H1 (cell line): ENCODE measurements around the gene SRD5A3. TPM values are rescaled to one million over a fixed set of nuclear protein-coding genes. Genes with fewer than 3 reads are reported as not detected.

ENCODE experiments used
- CTCF ChIA-PET: fragments of 300-600 bp; sonication (Branson Sonifier 250); formaldehyde crosslinking; loops from one replicate; lab custom pipeline; 2021; ENCODE audit not compliant: partially characterized antibody; lab: Charles Lee
- POLR2A ChIA-PET: fragments of 300-600 bp; sonication (Branson Sonifier 250); formaldehyde crosslinking; loops from one replicate; lab custom pipeline; 2021; ENCODE audit warnings: inconsistent platforms; ENCODE audit not compliant: partially characterized antibody; lab: Charles Lee
- DNase-seq, 2 experiments: peaks; one replicate each; pipeline versions ENCODE4 v3.0.0 to v3.0.0-alpha.2; 2010 to 2022; ENCODE audit warnings: low spot score in 2 of 2, low read depth in 1 of 2, mixed read lengths in 1 of 2
- FAIRE-seq: peaks from 2 replicates; lab custom pipeline; 2011; peaks lifted over from hg19 to GRCh38; lab: Jason Lieb, UNC
- H2AFZ ChIP-seq: 2 replicates; pipeline ENCODE4 v1.8.1; 2012; ENCODE audit warnings: low read length, inconsistent platforms
- H2AK5ac ChIP-seq: 2 replicates; pipeline ENCODE4 v1.6.1; 2013; ENCODE audit warnings: low read depth, low read length
- H2BK120ac ChIP-seq: replicated peaks from 2 replicates; pipeline ENCODE3; 2013; ENCODE audit warnings: low read depth, low read length, inconsistent platforms
- H2BK12ac ChIP-seq: 2 replicates; pipeline ENCODE4 v1.6.1; 2013; ENCODE audit warnings: low read depth, low read length
- H2BK15ac ChIP-seq: 2 replicates; pipeline ENCODE4 v1.6.1; 2013; ENCODE audit warnings: low read length
- H2BK20ac ChIP-seq: 2 replicates; pipeline ENCODE4 v1.6.1; 2013; ENCODE audit warnings: low read length
- H2BK5ac ChIP-seq: 2 replicates; pipeline ENCODE4 v1.6.1; 2013; ENCODE audit warnings: low read depth, low read length
- H3K14ac ChIP-seq: 2 replicates; pipeline ENCODE4 v1.6.1; 2013; ENCODE audit warnings: inconsistent platforms; ENCODE audit not compliant: insufficient read length
- H3K18ac ChIP-seq: 2 replicates; pipeline ENCODE4 v1.6.1; 2013; ENCODE audit warnings: low read length; ENCODE audit errors: extremely low read depth
- H3K23ac ChIP-seq: 2 replicates; pipeline ENCODE4 v1.6.1; 2013; ENCODE audit warnings: inconsistent platforms; ENCODE audit not compliant: insufficient read length
- H3K23me2 ChIP-seq: 2 replicates; pipeline ENCODE4 v1.6.1; 2013; ENCODE audit warnings: low read depth, low read length
- H3K27ac ChIP-seq: 2 replicates; pipeline ENCODE4 v1.6.1; 2011; ENCODE audit warnings: low read depth, low read length, inconsistent platforms
- H3K27me3 ChIP-seq, 4 experiments: replicated peaks in 1 of 4; 1 replicate in 1 of 4; 2 replicates in 3 of 4; pipeline versions ENCODE4 v1.6.1 to v1.8.1; 2011 to 2013; ENCODE audit warnings: low read length in 3 of 4, mild to moderate bottlenecking in 3 of 4, inconsistent platforms in 2 of 4, mixed read lengths in 2 of 4, moderate library complexity in 1 of 4; ENCODE audit not compliant: control insufficient read depth in 3 of 4, insufficient read depth in 3 of 4; ENCODE audit errors: extremely low read depth in 1 of 4
- H3K36me3 ChIP-seq, 4 experiments: 2 replicates each; pipeline versions ENCODE4 v1.6.1 to v1.8.1; 2011 to 2013; ENCODE audit warnings: mild to moderate bottlenecking in 4 of 4, low read length in 3 of 4, moderate library complexity in 2 of 4, control low read depth in 1 of 4, inconsistent platforms in 1 of 4; ENCODE audit not compliant: insufficient read depth in 4 of 4, control insufficient read depth in 2 of 4
- H3K4ac ChIP-seq: replicated peaks from 2 replicates; pipeline ENCODE3; 2013; ENCODE audit warnings: low read length, low read depth, mixed read lengths, inconsistent platforms; ENCODE audit not compliant: insufficient read length
- H3K4me1 ChIP-seq, 4 experiments: replicated peaks in 1 of 4; 1 replicate in 1 of 4; 2 replicates in 3 of 4; pipeline versions ENCODE4 v1.6.1 to v1.8.1; 2011 to 2013; ENCODE audit warnings: low read length in 3 of 4, inconsistent platforms in 2 of 4, mixed read lengths in 1 of 4; ENCODE audit not compliant: insufficient read depth in 4 of 4, control insufficient read depth in 3 of 4
- H3K4me2 ChIP-seq, 2 experiments: 2 replicates each; pipeline versions ENCODE4 v1.6.1 to v1.8.1; 2011 to 2013; ENCODE audit warnings: low read depth in 2 of 2, low read length in 2 of 2, control low read depth in 1 of 2, inconsistent platforms in 1 of 2, mild to moderate bottlenecking in 1 of 2; ENCODE audit not compliant: insufficient read depth in 1 of 2
- H3K4me3 ChIP-seq, 4 experiments: fragments of 200-600, 300-600 bp in 1 of 4; sonication (generic), shearing (Covaris generic), sonication (Bioruptor Twin) in 1 of 4; 2 replicates each; pipeline versions ENCODE4 v1.5.1 to v1.8.1; 2011 to 2016; ENCODE audit warnings: low read length in 4 of 4, low read depth in 3 of 4, control low read depth in 2 of 4, inconsistent platforms in 2 of 4, mild to moderate bottlenecking in 2 of 4, mixed read lengths in 1 of 4, moderate library complexity in 1 of 4; ENCODE audit not compliant: insufficient read depth in 2 of 4; ENCODE audit errors: extremely low read depth in 1 of 4
- H3K56ac ChIP-seq: replicated peaks from 2 replicates; pipeline ENCODE3; 2013; ENCODE audit warnings: low read depth, mild to moderate bottlenecking, mixed read lengths, low read length, inconsistent platforms; ENCODE audit not compliant: insufficient read length
- H3K79me1 ChIP-seq: 2 replicates; pipeline ENCODE4 v1.6.1; 2013; ENCODE audit warnings: low read depth, low read length, control low read depth
- H3K79me2 ChIP-seq, 2 experiments: 2 replicates each; pipeline versions ENCODE4 v1.6.1 to v1.8.1; 2012 to 2013; ENCODE audit warnings: low read length in 2 of 2, mild to moderate bottlenecking in 2 of 2, inconsistent platforms in 1 of 2; ENCODE audit not compliant: insufficient read depth in 2 of 2, control insufficient read depth in 1 of 2
- H3K9ac ChIP-seq, 4 experiments: replicated peaks in 1 of 4; 1 replicate in 1 of 4; 2 replicates in 3 of 4; pipeline versions ENCODE4 v1.6.1 to v1.8.1; 2011 to 2013; ENCODE audit warnings: low read depth in 3 of 4, low read length in 3 of 4, control low read depth in 2 of 4, mild to moderate bottlenecking in 2 of 4, moderate library complexity in 2 of 4, inconsistent platforms in 1 of 4; ENCODE audit errors: extremely low read depth in 1 of 4
- H3K9me3 ChIP-seq, 2 experiments: 2 replicates each; pipeline versions ENCODE4 v1.6.1 to v1.8.1; 2012 to 2013; ENCODE audit warnings: mild to moderate bottlenecking in 2 of 2, moderate library complexity in 2 of 2, control low read depth in 1 of 2, inconsistent platforms in 1 of 2, low read depth in 1 of 2, low read length in 1 of 2, mixed read lengths in 1 of 2; ENCODE audit not compliant: insufficient read depth in 2 of 2
- H4K20me1 ChIP-seq, 2 experiments: replicated peaks in 1 of 2; 2 replicates each; pipeline versions ENCODE3 to v1.8.1; 2011 to 2013; ENCODE audit warnings: inconsistent platforms in 2 of 2, low read length in 2 of 2, mild to moderate bottlenecking in 1 of 2; ENCODE audit not compliant: insufficient read depth in 2 of 2, control insufficient read depth in 1 of 2
- H4K5ac ChIP-seq: 2 replicates; pipeline ENCODE4 v1.6.1; 2013; ENCODE audit warnings: low read length, low read depth, mixed read lengths, inconsistent platforms; ENCODE audit not compliant: insufficient read length
- H4K8ac ChIP-seq: 2 replicates; pipeline ENCODE4 v1.8.0; 2013; ENCODE audit warnings: mild to moderate bottlenecking, moderate library complexity, low read length, inconsistent platforms; ENCODE audit not compliant: insufficient read depth; ENCODE audit errors: extremely low read depth
- H4K91ac ChIP-seq: replicated peaks from 2 replicates; pipeline ENCODE3; 2013; ENCODE audit warnings: low read length, mixed read lengths, inconsistent platforms; ENCODE audit not compliant: insufficient read length
- CBX5 ChIP-seq: fragments of 300-800, 300-1000 bp; sonication (generic); IDR thresholded peaks from 2 replicates; pipeline ENCODE4 v1.7.1; 2016; ENCODE audit warnings: antibody characterized with exemption, low read length, low read depth
- KDM5A ChIP-seq: fragments of 200-600 bp; IDR thresholded peaks from 2 replicates; pipeline ENCODE4 v1.7.1; 2012; ENCODE audit warnings: mild to moderate bottlenecking, low read length, inconsistent platforms, mixed read lengths
- TAF1 ChIP-seq: IDR thresholded peaks from 2 replicates; pipeline ENCODE4 v1.6.1; 2011; ENCODE audit warnings: mild to moderate bottlenecking, low read depth, low read length
- WGBS, 2 experiments: shearing (Covaris generic) in 1 of 2; methylation state at CpG; one replicate each; pipeline versions ENCODE4 v1.1.6 to v1.1.7; 2013 to 2015; ENCODE audit warnings: low lambda C conversion rate in 2 of 2, mixed read lengths in 2 of 2, inconsistent platforms in 1 of 2, low coverage in 1 of 2, missing lambda C conversion rate in 1 of 2; ENCODE audit not compliant: insufficient replicate concordance in 2 of 2, insufficient coverage in 1 of 2, insufficient read length in 1 of 2; ENCODE audit errors: extremely low coverage in 1 of 2, missing lambda C conversion rate in 1 of 2; 5-methylcytosine and 5-hydroxymethylcytosine counted together
- polyA plus RNA-seq, 7 experiments: library from polyadenylated mRNA; depleted of rRNA in 3 of 7; stranded (reverse) in 5 of 7; unstranded in 2 of 7; fragments of >200 nt in 5 of 7; fragments of 200-250 nt in 2 of 7; gene quantifications; 1 replicate in 5 of 7; 2 replicates in 1 of 7; 4 replicates in 1 of 7; pipeline versions ENCODE4 v1.2.1 to v1.2.3, GENCODE V29; 2011 to 2013; ENCODE audit warnings: missing spikeins in 2 of 7, mixed read lengths in 2 of 7
- total RNA-seq: library from RNA; stranded (reverse); fragmentation: NEBNext Ultra II Directional; extraction: Animal tissue kit (Norgen Biotek cat#: 25700); gene quantifications from 2 replicates; pipeline ENCODE4 v1.2.1, GENCODE V29; 2021

SRD5A3 gene
- total and polyA plus RNA-seq, 2 of the 8 experiments (the other 6 are each of a cell fraction or from before 2014, with no cell fraction given), result 19.6 to 34.6 TPM

DNA sequence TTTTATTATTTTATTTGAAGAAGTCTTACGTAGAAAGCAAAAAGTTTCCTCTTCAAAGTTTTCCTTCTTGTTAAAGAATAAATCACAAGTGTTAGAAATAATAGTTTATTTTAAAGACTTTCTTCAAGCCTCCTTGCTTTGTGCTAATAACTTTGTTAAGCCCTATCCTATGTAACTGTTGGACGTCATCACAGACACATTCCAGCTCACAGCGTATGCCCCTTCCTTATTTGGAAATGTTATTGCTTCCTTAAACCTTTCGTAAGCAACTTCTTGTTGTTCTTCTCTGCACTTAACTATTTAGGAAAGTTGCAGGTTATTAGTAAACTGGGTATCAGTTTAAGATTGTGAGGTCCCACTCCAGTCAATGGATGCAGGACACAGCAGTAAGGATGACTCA lies 7.6 kb upstream of the SRD5A3 start:
- Histone ChIP-seq H3K79me1 (no peaks in the 10 kb centered on the region), H2BK15ac (no peak overlapping the region), H3K9me3 (no peaks in the 10 kb centered on the region), H4K20me1 (no peaks in the 10 kb centered on the region), H2BK12ac (no peak overlapping the region), H4K5ac (no peak overlapping the region), H3K27me3 (no peaks in the 10 kb centered on the region), H3K36me3 (no peaks in the 10 kb centered on the region), H3K56ac (no peak overlapping the region), H3K23ac (no peak overlapping the region), H4K8ac (no peak overlapping the region), H3K4me3 (no peak overlapping the region), H2BK120ac (no peak overlapping the region), H3K23me2 (no peaks in the 10 kb centered on the region), H3K18ac (no peak overlapping the region), H3K4me1 (no peaks in the 10 kb centered on the region; a peak in 1 of 7 replicates), H3K9ac (no peak overlapping the region), H4K91ac (no peak overlapping the region), H3K79me2 (no peaks in the 10 kb centered on the region), H3K4me2 (no peak overlapping the region), H2AK5ac (no peak overlapping the region), H2BK20ac (no peak overlapping the region), H3K4ac (no peak overlapping the region), H2BK5ac (no peak overlapping the region), H3K14ac (no peak overlapping the region), H3K27ac (no peak overlapping the region), H2AFZ (no peak overlapping the region)
- TF ChIP-seq KDM5A, result no peak
- TF ChIP-seq CBX5, result no peak
- no peak for TF ChIP-seq TAF1
- FAIRE-seq, result no peak
- DNase-seq, result no peak
- POLR2A ChIA-PET, result no interaction called here
- WGBS, 2 experiments, result 75% methylated on average over 4 of the region's 4 CpGs; no CpG with 5 or more reads in 1 of the 2 experiments
- CTCF ChIA-PET, result interaction anchor here (1.2 kb wide), 1 partner anchor 17 kb away, joined by 3 read pairs; no protein-coding TSS in a partner anchor
